ENCODE results near the gene RTL3. TPM values are rescaled to one million over a fixed set of nuclear protein-coding genes. Genes with fewer than 3 reads are reported as not detected.
A peak's percentile ranks its signal among the peaks of the same experiment; 100 is the strongest.
"Not testable (repeated sequence)": the region's sequence is repeated elsewhere in the genome, so short reads cannot be mapped to it uniquely, and the experiment has no call there.

RTL3 gene, protein sequence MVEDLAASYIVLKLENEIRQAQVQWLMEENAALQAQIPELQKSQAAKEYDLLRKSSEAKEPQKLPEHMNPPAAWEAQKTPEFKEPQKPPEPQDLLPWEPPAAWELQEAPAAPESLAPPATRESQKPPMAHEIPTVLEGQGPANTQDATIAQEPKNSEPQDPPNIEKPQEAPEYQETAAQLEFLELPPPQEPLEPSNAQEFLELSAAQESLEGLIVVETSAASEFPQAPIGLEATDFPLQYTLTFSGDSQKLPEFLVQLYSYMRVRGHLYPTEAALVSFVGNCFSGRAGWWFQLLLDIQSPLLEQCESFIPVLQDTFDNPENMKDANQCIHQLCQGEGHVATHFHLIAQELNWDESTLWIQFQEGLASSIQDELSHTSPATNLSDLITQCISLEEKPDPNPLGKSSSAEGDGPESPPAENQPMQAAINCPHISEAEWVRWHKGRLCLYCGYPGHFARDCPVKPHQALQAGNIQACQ
- 0.99 TPM for polyA plus RNA-seq (ENCODE audit: insufficient read length)

- DNase-seq, result peak; percentile 36
Observed at GRCh38 chrX:78658845-78659744, at the start of gene RTL3. RTL3 (minus strand) TSS chrX:78659328; CDS start chrX:78658420, 908 bp downstream.

DNA sequence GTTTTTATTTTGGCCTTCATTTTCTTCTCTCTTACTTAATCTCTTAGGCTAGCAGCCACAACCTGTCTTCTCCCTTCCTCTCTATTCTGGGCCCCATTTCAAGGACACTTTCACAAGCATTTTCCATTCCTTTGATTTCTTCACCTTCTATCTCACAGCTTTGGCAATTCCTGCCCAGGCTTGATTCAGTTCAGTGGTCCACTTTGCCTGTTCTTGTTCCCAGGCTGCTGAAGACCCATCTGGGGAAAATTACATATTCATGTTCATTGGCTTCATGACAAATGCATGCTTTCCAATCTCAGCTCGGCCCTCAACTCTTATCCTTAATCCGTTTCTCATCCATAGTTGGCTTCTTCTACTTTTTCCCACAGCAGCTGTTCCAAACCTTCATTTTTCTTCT, 49.7 kb upstream of the RTL3 start:
- peak; percentile 72 for DNase-seq

DNA sequence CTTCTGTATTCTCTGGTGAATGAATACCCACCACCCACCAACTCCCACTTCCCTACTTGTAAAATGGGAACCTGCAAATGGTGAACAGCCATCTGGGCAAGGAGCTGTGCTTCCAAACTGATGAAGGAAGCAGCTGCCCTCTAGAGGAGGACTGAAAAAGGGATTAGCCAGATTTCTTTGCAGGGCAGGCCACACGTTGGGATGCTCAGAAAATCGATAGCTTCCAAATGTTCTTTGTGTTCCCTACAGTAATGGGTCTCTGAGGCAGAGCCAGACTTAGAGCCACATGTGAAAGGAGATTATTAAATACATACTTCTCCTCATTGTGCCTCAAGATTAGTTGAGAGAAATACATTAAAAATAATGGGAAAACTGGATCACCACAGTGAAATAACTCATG, 49.1 kb upstream of the RTL3 start:
- DNase-seq, result peak; percentile 38

- no peak for DNase-seq
Observed at GRCh38 chrX:78706071-78706470, 46.9 kb upstream of the RTL3 start.

- peak; percentile 62 for DNase-seq
Observed at GRCh38 chrX:78693536-78693935, 34.4 kb upstream of the RTL3 start.

- DNase-seq, result no peak
Observed at GRCh38 chrX:78693012-78693411, 33.9 kb upstream of the RTL3 start.

GRCh38 chrX:78687586-78687985, 28.5 kb upstream of the RTL3 start:
- no peak for DNase-seq

DNA sequence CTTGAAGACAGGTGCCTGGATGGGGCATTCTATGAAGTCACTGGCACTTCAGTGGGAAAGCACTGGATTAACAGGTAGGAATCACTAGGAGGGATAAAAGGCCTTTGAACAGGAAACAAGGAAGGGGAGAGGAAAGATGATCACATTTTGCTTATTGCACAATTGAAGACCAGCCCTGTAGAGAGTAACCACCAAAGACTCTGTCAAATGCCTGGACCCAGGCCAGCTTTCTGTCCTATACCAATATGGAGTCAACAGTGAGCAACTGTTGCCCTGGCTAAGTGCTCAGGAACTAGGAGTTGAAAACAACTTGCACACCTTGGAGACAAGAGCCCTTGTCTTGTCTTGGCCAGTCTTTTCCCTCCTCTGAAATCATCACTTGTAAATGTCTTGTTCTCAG, 14.1 kb upstream of the RTL3 start:
- no peak for DNase-seq

DNA sequence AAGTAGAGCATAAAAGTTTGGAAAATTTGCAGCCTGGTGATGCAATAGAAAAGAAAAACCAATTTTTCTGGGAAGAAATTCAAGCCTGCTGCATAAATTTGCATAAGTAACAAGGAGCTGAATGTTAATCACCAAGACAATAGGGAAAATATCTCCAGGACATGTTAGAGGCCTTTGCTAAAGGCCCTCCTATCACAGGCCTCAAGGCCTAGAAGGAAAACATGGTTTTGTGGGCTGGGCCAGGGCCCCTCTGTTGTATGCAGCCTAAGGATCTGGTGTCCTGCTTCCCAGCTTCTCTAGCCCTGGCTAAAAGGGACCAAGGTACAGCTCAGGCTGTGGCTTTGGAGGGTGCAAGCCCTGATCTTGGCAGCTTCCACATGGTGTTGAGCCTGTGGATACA, 6.2 kb upstream of the RTL3 start:
- DNase-seq, result no peak

DNA sequence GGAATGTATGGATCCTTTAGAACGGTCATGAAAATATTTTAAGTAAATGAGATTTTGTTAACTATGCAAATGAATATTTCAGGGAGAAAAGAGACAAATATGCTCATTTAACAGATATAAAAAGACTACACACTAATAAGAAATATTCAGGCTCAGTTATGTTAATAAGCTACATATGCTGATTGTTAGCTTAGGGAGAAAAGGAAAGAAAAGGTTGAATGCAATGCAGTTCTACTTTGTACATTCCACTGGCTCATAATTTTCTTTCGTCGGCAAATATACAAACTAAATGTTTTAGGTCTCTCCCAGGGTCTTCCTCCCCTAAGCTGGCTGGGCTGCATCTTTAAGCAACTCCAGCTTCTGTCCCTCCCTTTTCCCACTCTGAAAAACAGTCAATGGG, 2.7 kb upstream of the RTL3 start:
- no peak for DNase-seq

DNA sequence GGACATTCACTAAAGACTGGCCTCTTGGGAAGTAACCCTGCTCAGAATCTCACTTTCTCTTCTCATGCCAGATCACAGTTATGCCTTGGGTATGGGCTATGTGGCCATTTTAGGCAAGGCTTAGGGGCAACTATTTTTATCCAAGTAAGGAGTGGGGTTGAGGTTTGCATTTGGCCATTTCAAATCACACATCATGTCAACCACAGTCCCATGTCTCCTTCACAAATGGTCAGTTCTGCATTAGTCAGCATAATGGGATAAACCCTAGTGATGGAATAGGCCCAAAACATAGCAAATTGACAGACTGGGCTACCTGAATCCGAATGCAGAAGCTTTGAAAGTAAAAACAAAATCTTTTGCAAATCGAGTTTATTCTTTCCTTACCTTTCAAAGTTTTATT, 827 bp upstream of the RTL3 start:
- DNase-seq, result no peak

DNA sequence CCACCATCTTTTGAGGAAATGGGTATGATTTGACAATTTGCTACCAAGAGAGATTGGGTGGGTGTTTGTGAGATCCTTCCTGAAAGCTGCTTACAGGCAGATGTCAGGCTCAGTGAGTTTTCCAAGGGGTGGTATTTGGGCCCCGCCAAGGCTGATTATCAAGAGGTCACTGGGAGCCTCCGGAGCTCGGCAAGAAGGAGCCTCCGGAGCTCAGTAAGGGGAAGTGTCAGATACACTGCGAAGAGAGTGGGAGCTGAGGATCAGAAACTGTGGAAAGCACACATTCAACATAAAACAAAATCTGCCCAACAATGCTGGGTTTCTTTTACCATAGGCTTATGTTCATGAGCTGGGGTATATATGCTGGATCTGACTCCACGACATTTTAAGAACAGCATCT, 714 bp downstream of the RTL3 start:
- no peak for DNase-seq

DNA sequence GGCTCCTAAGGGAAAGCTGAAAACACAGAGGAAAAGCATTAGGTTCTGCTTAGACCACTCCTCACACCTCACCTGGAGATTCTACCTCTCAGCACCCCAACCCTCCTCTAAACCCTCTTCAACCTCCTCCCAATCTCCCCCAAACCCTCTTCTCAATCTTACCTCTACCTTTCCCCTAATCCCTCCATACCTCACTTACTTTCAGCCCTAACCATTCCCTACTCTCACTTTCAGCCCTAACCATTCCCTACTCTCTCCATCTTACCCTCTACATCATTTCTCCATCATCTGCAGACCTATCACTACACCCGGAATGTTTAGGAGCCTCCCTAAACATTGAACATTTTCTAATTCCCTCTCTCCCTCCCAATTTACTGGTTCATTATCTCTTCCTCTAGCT, 3.5 kb downstream of the RTL3 start:
- no peak for DNase-seq

DNA sequence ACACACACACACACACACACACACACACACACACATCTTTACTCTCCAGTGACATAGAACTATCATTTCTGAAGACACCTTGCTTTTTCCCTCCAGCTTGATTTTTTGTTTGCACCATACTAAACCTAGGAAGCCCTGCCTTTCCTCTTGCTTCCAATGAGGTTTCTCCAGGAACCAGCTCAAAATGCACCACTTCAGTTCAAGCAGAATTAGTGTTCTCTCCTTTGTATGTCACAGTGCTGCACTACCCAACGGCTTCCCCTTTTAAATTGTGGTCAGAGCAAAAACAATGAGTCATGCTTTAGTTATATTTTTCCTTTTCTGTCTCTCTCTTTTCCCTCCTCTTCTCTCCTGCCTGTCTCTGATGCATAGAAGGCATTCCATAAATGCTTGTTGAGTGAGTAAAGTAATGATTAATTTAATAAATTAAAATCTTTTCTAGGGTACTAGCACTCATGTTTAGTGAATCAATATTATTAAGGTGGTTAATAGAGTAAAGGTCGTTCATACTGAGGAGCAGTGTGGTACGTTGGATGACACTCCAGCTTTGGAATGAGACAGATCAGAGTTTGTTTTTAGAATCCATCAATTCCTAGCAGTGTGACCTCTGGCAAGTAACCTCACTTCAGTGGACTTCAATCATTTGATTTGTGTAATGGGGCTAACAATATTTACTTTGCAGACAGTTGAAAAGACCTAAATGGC, 5.9 kb downstream of the RTL3 start:
- DNase-seq, result no peak

- no peak for DNase-seq
Observed at GRCh38 chrX:78650906-78651437, 8.2 kb downstream of the RTL3 start.

GRCh38 chrX:78643874-78644273, 15.3 kb downstream of the RTL3 start:
- DNase-seq, result no peak

DNA sequence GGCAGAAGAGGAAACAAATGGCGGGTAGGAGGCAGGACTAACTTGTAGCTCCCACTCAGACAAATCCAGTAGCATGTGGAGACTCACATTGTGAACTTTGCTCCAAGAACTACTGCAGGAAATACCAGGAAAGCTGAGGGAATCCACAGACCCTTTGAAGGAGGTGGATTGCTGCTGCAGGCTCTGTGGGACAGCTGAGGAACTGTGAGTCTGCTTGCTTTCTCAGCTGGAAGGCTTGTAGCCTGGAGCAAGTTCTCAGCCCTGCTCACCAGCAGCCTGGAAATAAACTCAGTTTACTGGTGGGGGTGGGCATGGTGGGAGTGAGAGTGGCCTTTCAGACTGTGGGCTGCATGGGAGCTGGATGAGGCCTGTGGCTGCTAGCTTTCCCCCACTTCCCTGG, 16.0 kb downstream of the RTL3 start:
- no peak for DNase-seq

DNA sequence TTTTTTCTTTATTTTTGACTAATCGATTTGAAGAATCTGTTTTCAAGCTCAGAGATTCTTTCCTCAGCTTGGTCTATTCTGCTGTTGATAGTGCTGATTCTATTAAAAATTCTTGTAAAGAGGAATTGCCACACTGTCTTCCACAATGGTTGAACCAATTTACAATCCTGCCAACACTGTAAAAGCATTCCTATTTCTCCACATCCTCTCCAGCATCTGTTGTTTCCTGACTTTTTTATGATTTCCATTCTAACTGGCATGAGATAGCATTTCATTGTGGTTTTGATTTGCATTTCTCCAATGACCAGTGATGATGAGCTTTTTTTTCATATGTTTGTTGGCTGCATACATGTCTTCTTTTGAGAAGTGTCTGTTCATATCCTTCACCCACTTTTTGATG, 23.0 kb downstream of the RTL3 start:
- not testable (repeated sequence) for DNase-seq

GRCh38 chrX:78624962-78625909, 33.9 kb downstream of the RTL3 start:
- peak; percentile 55 for DNase-seq

DNA sequence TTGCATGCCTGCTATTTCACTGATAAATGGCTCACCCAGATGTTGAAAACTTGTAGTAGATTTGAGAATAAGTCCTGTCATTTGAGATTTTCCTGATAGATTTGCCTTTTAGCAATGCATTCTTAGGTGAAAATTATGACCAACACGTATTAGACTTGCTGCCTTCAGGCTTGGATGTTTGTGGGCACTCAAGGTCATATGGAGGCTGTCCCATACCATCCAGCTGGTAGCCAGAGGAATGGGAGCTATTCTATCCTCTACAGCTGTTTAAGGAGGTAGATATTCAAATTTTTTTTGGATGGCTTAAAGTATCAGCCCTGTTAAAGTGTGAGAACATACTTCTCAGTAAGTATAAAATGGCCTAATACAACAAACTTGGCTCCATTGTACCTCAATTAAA, 34.7 kb downstream of the RTL3 start:
- no peak for DNase-seq

GRCh38 chrX:78622831-78623230, 36.3 kb downstream of the RTL3 start:
- peak; percentile 35 for DNase-seq

Measured in hindlimb muscle (tissue), 1 donor.